A549 treated with GW870086 at 1 μM for 4 hours (cell line): ENCODE measurements around the gene ALG1. TPM values are rescaled to one million over a fixed set of nuclear protein-coding genes. Genes with fewer than 3 reads are reported as not detected.

Source experiments
- total RNA-seq: library from RNA; stranded (reverse); fragments of 200-300 nt; extraction: Qiagen RNA extraction; gene quantifications from 5 replicates; pipeline ENCODE4 v1.2.3, GENCODE V29; 2022; ENCODE audit warnings: low read depth

ALG1 gene, protein sequence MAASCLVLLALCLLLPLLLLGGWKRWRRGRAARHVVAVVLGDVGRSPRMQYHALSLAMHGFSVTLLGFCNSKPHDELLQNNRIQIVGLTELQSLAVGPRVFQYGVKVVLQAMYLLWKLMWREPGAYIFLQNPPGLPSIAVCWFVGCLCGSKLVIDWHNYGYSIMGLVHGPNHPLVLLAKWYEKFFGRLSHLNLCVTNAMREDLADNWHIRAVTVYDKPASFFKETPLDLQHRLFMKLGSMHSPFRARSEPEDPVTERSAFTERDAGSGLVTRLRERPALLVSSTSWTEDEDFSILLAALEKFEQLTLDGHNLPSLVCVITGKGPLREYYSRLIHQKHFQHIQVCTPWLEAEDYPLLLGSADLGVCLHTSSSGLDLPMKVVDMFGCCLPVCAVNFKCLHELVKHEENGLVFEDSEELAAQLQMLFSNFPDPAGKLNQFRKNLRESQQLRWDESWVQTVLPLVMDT
- 33.4 to 40.4 TPM (median 37.8 TPM) in 5 replicates for total RNA-seq

GRCh38 chr16:5071681-5072333 lies at the start of gene ALG1:
TSS of gene ALG1 (plus strand) at chr16:5071843. CDS start at chr16:5071850, 7 bp downstream.

GRCh38 chr16:5033256-5034166 lies 38.1 kb upstream of the ALG1 start, which contains the start of gene NAGPA:
TSS of gene NAGPA (minus strand) at chr16:5033935. CDS start at chr16:5033914, 21 bp downstream.

GRCh38 chr16:5065813-5066212 lies 5.8 kb upstream of the ALG1 start, which contains the start of gene C16orf89:
TSS of gene C16orf89 (minus strand) at chr16:5065956. CDS start at chr16:5065908, 48 bp downstream.

DNA sequence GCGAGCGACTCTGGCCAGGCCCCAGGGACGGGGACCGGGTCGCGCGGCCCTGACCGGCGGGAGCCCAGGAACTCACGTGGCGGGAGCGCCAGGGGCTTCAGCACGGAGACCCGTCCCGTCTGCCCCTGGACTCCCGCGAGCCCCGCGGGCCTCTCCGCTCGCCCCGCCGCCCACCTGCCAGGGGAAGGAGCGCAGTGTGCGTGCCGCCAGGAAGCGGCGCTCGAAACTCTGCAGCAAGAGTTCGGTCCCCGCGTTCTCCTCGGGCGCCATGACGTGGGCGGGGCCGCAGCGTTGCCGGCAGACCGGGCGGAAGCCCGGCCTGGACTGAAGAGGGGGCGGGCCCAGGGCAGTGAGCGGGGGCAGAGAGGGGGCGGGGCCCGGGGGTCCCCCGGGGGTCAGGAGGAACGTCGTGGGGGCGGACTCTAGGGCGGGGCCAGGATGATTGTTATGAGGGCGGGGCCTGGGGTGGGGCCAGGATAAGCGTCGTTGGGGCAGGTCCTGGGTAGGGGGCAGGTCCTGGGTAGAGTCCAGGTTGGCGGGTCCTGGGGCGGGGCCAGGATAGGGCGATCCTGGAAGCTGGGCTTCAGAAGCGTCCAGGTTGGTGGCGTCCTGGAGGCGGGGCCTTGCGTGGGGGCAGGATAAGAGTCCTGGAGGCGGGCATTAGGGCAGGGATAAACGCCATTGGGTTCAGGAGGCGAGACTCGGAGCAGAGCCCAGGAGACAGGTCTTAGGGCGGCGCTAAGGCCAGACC lies 26.0 kb downstream of the ALG1 start, which contains the start of gene EEF2KMT:
TSS of gene EEF2KMT (minus strand) at position 326 of the 751 bp plus-strand sequence. CDS start at position 270, 56 bp downstream.

Other genes starting within 250 kb of the ALG1 start
- gene GLYR1, start 224.6 kb upstream of the ALG1 start, total RNA-seq: 38.5 to 42.8 TPM (median 41.0 TPM) in 5 replicates
- gene UBN1, start 224.4 kb upstream of the ALG1 start, total RNA-seq: 25.3 to 29.0 TPM (median 27.8 TPM) in 5 replicates
- gene PPL, start 134.7 kb upstream of the ALG1 start, total RNA-seq: 4.5 to 6.1 TPM (median 5.4 TPM) in 5 replicates
- gene SEC14L5, start 113.5 kb upstream of the ALG1 start, total RNA-seq: 0.03 to 0.09 TPM (median 0.05 TPM) in 3 of 5 replicates, not detected in the others
- 14.6 to 19.4 TPM (median 18.6 TPM) in 5 replicates for gene NAGPA, start 37.9 kb upstream of the ALG1 start, total RNA-seq
- not detected in 5 replicates for gene C16orf89, start 5.9 kb upstream of the ALG1 start, total RNA-seq
- 22.0 to 29.2 TPM (median 27.2 TPM) in 5 replicates for gene EEF2KMT, start 26.0 kb downstream of the ALG1 start, total RNA-seq